Stimulated activated CD4-positive, alpha-beta T cell treated with anti-CD3 and anti-CD28 coated beads, Interleukin-2, amount 100 ng/mL, for 24 hours (primary cell): ENCODE results near the gene ZNF688.
"Not testable (repeated sequence)": the region's sequence is repeated elsewhere in the genome, so short reads cannot be mapped to it uniquely, and the experiment has no call there.

Experiments used
- DNase-seq, 2 donors: peaks; one replicate each; pipeline ENCODE4 v3.0.0-alpha.2; 2020

ZNF688 gene

GRCh38 chr16:30532285-30533145 lies 39.0 kb downstream of the ZNF688 start:
- no peak for DNase-seq

- no peak for DNase-seq
These were observed 41.1 kb downstream of the ZNF688 start for GRCh38 chr16:30530163-30531037.

GRCh38 chr16:30528799-30529457 lies 42.6 kb downstream of the ZNF688 start:
- no peak for DNase-seq

GRCh38 chr16:30527635-30528178 lies 43.8 kb downstream of the ZNF688 start:
- DNase-seq: no peak

- peak; percentile 94 to 98 for DNase-seq
These were observed 44.5 kb downstream of the ZNF688 start for GRCh38 chr16:30526823-30527634.

GRCh38 chr16:30526137-30526822 lies 45.2 kb downstream of the ZNF688 start, which contains the start of gene ZNF768:
ZNF768 (minus strand) TSS chr16:30526566; CDS start chr16:30526413, 153 bp downstream.
- DNase-seq: peak in 1 of 2 donors; percentile 54

GRCh38 chr16:30525844-30526136 lies 45.7 kb downstream of the ZNF688 start:
- DNase-seq: no peak

GRCh38 chr16:30524575-30525568 lies 46.6 kb downstream of the ZNF688 start:
- DNase-seq: no peak

- no peak for DNase-seq
These were observed 47.5 kb downstream of the ZNF688 start for GRCh38 chr16:30523768-30524574.

GRCh38 chr16:30522702-30523463 lies 48.6 kb downstream of the ZNF688 start:
- DNase-seq: not testable (repeated sequence)

GRCh38 chr16:30521873-30522641 lies 49.5 kb downstream of the ZNF688 start:
- no peak for DNase-seq

GRCh38 chr16:30521476-30521872 lies 50.0 kb downstream of the ZNF688 start:
- no peak for DNase-seq
